Parathyroid adenoma (tissue), 2 donors: ENCODE measurements around the gene ROBO1.

Experiments
- H2AFZ ChIP-seq: fragments of 300-600 bp; sonication (generic); one replicate; pipeline ENCODE4 v1.7.0; 2017; ENCODE audit warnings: antibody characterized with exemption, mild to moderate bottlenecking
- H3K27ac ChIP-seq: fragments of 300-600 bp; sonication (generic); one replicate; pipeline ENCODE4 v1.7.0; 2017
- H3K27me3 ChIP-seq: fragments of 300-600 bp; sonication (generic); one replicate; pipeline ENCODE4 v1.7.0; 2017; ENCODE audit warnings: low read length; ENCODE audit not compliant: control insufficient read depth, insufficient read depth
- H3K36me3 ChIP-seq: fragments of 300-600 bp; sonication (generic); one replicate; pipeline ENCODE4 v1.7.0; 2017; ENCODE audit warnings: low read length; ENCODE audit not compliant: control insufficient read depth, insufficient read depth
- H3K4me1 ChIP-seq: fragments of 300-600 bp; sonication (generic); one replicate; pipeline ENCODE4 v1.7.0; 2017; ENCODE audit warnings: control low read depth
- H3K4me2 ChIP-seq: fragments of 300-600 bp; sonication (generic); one replicate; pipeline ENCODE4 v1.7.0; 2017; ENCODE audit warnings: low read length
- H3K4me3 ChIP-seq: fragments of 300-600 bp; sonication (generic); one replicate; pipeline ENCODE4 v1.7.0; 2017; ENCODE audit warnings: low read depth, low read length
- H3K79me2 ChIP-seq: fragments of 300-600 bp; sonication (generic); one replicate; pipeline ENCODE4 v1.7.0; 2017; ENCODE audit warnings: control low read depth
- H3K9ac ChIP-seq: fragments of 300-600 bp; sonication (generic); one replicate; pipeline ENCODE4 v1.7.0; 2017; ENCODE audit warnings: mild to moderate bottlenecking
- H3K9me3 ChIP-seq: fragments of 300-600 bp; sonication (generic); one replicate; pipeline ENCODE4 v1.7.0; 2017; ENCODE audit warnings: low read length; ENCODE audit not compliant: control insufficient read depth
- TF ChIP-seq, protein P1 (sequence below): fragments of 300-600 bp; sonication (generic); IDR thresholded peaks from one replicate; pipeline ENCODE4 v1.7.0; 2017; ENCODE audit warnings: antibody characterized with exemption, mild to moderate bottlenecking
- donor health status: primary hyperparathyroidism.

Gene ROBO1

DNA sequence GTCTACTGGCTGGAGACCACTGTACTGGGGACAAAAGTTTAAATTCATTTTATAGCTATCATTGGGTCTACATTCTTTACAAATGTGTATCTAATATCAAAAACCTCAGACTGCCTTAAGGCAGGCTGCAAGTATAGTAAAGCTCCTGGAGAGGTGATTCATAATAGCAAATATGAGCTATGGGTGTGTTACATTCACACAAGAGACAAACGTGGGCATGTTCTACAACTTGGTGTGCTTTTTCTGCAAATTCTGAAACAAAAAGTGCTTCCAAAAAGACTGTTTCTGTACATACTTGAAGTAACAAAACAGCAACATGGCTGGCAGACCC is 1101.4 kb downstream of the ROBO1 start:
- H3K4me2 ChIP-seq: no peak overlapping the region
- no peak overlapping the region for H3K4me3 ChIP-seq
- no peaks in the 10 kb centered on the region for H3K9me3 ChIP-seq
- no peak overlapping the region for H2AFZ ChIP-seq
- no peaks in the 10 kb centered on the region for H3K27me3 ChIP-seq
- H3K9ac ChIP-seq: no peak overlapping the region
- H3K36me3 ChIP-seq: no peaks in the 10 kb centered on the region
- TF ChIP-seq, protein P1, sequence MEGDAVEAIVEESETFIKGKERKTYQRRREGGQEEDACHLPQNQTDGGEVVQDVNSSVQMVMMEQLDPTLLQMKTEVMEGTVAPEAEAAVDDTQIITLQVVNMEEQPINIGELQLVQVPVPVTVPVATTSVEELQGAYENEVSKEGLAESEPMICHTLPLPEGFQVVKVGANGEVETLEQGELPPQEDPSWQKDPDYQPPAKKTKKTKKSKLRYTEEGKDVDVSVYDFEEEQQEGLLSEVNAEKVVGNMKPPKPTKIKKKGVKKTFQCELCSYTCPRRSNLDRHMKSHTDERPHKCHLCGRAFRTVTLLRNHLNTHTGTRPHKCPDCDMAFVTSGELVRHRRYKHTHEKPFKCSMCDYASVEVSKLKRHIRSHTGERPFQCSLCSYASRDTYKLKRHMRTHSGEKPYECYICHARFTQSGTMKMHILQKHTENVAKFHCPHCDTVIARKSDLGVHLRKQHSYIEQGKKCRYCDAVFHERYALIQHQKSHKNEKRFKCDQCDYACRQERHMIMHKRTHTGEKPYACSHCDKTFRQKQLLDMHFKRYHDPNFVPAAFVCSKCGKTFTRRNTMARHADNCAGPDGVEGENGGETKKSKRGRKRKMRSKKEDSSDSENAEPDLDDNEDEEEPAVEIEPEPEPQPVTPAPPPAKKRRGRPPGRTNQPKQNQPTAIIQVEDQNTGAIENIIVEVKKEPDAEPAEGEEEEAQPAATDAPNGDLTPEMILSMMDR: no peak
- no peaks in the 10 kb centered on the region for H3K4me1 ChIP-seq
- no peaks in the 10 kb centered on the region for H3K79me2 ChIP-seq
- H3K27ac ChIP-seq: no peak overlapping the region

DNA sequence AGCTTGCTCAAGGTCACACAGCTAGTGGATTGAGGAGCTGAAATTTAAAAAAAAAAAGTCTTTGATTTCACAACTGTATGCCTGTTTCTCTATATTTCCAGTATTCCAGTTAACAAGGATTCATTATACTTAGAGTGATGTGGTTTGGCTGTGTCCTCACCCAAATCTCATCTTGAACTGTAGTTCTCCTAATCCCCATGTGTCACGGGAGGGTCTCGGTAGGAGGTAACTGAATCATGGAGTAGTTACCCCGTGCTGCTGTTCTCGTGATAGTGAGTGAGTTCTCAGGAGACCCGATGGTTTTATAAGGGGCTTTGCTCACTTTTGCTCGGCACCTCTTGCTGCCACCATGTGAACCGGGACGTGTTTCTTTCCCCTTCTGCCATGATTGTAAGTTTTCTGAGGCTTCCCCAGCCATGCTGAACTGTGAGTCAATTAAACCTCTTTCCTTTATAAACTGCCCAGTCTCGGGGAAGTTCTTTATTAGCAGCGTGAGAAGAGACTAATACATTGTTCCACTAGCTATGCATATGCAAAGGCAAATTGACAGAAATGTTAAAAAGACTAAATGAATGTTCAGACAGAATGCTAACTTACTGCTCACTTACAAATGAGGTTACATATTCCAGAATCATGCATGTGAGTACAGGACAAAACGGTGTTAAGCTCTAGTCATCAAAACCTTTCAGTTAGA is 1101.9 kb downstream of the ROBO1 start:
- Histone ChIP-seq H3K27ac (no peak overlapping the region), H3K79me2 (no peaks in the 10 kb centered on the region), H3K9ac (no peak overlapping the region), H2AFZ (no peak overlapping the region), H3K36me3 (no peaks in the 10 kb centered on the region), H3K9me3 (no peaks in the 10 kb centered on the region), H3K27me3 (no peaks in the 10 kb centered on the region), H3K4me2 (no peak overlapping the region), H3K4me1 (no peaks in the 10 kb centered on the region), H3K4me3 (no peak overlapping the region)
- TF ChIP-seq, protein P1: no peak

DNA sequence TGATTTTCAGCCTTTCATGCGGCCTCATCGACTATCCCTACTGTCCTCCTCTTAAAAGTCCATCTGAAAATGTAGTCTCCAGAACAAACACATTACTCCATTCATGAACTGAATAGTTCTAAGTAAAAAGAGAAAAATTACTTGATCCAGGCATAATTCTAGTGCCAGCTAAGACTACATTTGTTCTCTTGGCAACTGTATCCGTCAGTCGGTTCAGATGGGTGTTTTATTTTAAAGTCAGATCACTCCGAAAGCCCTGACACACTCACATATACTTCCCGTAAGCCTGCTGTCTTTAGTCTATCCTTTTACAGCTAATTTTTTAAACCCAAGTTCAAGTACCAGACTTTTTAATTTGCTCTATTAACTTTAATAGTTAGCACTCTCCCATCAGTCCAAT is 1102.7 kb downstream of the ROBO1 start:
- Histone ChIP-seq H3K9ac (no peak overlapping the region), H3K4me1 (no peaks in the 10 kb centered on the region), H3K27me3 (no peaks in the 10 kb centered on the region), H3K79me2 (no peaks in the 10 kb centered on the region), H2AFZ (no peak overlapping the region), H3K4me2 (no peak overlapping the region), H3K36me3 (no peaks in the 10 kb centered on the region), H3K27ac (no peak overlapping the region), H3K9me3 (no peaks in the 10 kb centered on the region), H3K4me3 (no peak overlapping the region)
- TF ChIP-seq, protein P1: no peak

DNA sequence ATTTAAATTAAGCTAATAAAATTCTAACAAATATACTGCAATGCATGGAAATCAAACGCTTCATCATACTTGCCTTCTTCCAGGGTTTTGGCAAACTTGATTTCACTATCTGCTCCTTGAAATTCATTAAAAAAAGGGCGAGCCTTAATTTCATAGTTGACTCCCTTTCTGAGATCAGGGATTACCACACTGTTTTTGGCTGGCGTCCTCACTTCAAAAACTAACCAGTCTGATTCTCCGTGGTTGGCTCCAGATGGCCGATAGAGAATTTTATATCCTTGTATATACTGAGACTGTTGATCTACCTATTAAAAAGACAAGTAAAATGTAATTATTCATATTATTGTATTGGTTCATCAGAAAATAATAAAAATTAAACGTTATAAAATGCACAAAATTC is 1106.8 kb downstream of the ROBO1 start:
- Histone ChIP-seq H2AFZ (no peak overlapping the region), H3K9me3 (no peaks in the 10 kb centered on the region), H3K4me2 (no peak overlapping the region), H3K27me3 (no peaks in the 10 kb centered on the region), H3K79me2 (no peaks in the 10 kb centered on the region), H3K4me3 (no peak overlapping the region), H3K36me3 (no peaks in the 10 kb centered on the region), H3K4me1 (no peaks in the 10 kb centered on the region), H3K9ac (no peak overlapping the region), H3K27ac (no peak overlapping the region)
- TF ChIP-seq, protein P1: no peak

DNA sequence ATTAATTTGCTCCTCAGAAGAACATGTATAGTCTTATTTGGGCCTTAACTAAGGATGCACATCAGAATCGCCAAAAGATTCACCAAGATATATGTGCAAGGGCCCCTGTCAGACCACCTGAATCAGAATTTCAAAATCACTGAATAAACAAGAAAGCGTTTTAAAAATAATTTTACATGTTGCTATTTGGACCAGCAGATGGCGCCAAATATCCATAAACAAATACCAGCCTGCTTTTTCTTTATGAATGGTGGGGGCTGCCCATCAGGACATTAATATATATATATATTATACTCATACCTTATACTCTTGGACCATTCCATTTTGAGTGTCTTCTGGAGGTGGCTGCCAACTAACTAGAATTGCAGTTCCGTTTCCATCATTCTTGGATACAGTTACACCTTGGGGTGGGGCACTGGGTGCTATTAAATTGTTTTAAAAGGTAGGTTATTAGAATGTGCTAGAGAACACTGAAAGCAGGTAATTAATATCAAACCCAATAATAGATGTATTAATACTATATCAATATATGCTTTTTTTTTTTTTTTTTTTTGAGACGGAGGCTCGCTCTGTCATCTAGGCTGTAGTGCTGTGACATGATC is 1108.3 kb downstream of the ROBO1 start:
- H3K4me1 ChIP-seq: no peaks in the 10 kb centered on the region
- H2AFZ ChIP-seq: no peak overlapping the region
- no peak overlapping the region for H3K27ac ChIP-seq
- H3K9me3 ChIP-seq: no peaks in the 10 kb centered on the region
- no peaks in the 10 kb centered on the region for H3K36me3 ChIP-seq
- H3K9ac ChIP-seq: no peak overlapping the region
- no peak overlapping the region for H3K4me2 ChIP-seq
- no peaks in the 10 kb centered on the region for H3K27me3 ChIP-seq
- TF ChIP-seq, protein P1: peak; percentile 53
- H3K4me3 ChIP-seq: no peak overlapping the region
- H3K79me2 ChIP-seq: no peaks in the 10 kb centered on the region
